ENCODE data around the gene RARG.
"Not testable (repeated sequence)": the region's sequence is repeated elsewhere in the genome, so short reads cannot be mapped to it uniquely, and the experiment has no call there.

Gene RARG

GRCh38 chr12:53190108-53190729, 41.8 kb downstream of the RARG start:
- peak; percentile 45 for DNase-seq (ENCODE audit: low spot score)

GRCh38 chr12:53187145-53187899, 44.7 kb downstream of the RARG start:
- DNase-seq (ENCODE audit: low spot score), result no peak

GRCh38 chr12:53186745-53187144, 45.3 kb downstream of the RARG start:
- DNase-seq (ENCODE audit: low spot score), result no peak

DNA sequence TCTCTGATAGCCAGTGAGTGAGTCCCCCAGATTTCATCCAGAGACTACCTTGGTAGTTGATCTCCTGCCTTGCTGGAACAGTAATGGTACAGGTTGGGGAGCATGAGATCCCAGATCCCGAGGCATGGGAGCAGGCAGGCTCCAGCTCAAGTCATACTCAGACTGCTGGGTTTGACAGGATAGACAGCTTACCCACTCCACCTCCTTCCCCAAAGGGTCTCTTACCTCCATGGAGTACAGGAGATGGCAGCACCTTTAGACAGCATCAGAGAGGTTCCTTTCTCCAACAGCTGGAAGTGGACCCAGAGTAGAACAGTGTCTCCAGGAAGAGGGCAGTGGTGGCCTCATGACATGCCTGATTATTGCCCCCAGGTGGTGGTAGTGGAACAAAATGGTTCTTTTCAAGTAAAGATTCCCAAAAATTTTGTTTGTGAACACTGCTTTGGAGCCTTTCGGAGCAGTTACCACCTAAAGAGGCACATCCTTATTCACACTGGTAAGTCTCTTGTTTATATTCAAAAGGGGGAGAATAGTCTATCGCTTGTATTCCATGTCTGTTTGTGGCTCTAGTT, 46.3 kb downstream of the RARG start:
- no peak for DNase-seq (ENCODE audit: low spot score)

DNA sequence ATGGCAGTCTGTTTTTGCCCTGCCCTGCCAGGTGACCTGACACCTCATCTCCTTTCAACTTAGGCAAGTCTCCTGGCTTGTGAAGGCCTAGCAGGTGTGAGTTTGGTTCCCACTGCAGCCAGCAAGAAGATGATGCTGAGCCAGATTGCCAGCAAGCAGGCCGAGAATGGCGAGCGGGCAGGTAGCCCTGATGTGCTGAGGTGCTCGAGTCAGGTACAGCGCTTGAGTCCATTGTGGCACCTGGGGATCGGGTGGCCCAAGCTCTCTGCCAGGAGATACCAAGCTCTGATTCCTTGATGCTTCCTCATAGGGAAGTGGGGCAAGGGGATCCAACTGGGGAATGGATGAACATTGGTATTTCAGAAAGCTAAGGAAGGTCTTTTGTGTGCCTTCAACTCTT, 47.2 kb downstream of the RARG start:
- DNase-seq (ENCODE audit: low spot score), result no peak

DNA sequence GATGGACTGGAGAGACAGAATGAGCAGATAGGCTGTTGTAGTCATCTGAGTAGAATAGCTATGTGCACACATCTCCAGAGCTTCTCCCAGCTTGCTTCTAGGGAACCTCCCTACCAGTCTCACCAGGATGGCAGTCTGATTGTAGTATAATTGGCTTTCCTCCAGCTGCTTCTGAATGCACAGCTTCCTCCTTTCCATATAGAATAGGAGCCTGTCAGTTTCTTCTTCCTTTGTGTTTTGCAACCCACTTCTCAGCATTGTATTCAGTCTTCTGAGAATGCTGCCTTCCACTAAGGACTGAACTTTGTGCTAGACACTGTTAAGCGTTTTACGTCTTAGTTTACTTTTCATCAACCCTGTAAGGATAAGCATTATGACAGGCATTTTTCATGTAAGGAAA, 49.1 kb downstream of the RARG start:
- no peak for DNase-seq (ENCODE audit: low spot score)

GRCh38 chr12:53181935-53182334, 50.1 kb downstream of the RARG start:
- DNase-seq (ENCODE audit: low spot score), result no peak

DNA sequence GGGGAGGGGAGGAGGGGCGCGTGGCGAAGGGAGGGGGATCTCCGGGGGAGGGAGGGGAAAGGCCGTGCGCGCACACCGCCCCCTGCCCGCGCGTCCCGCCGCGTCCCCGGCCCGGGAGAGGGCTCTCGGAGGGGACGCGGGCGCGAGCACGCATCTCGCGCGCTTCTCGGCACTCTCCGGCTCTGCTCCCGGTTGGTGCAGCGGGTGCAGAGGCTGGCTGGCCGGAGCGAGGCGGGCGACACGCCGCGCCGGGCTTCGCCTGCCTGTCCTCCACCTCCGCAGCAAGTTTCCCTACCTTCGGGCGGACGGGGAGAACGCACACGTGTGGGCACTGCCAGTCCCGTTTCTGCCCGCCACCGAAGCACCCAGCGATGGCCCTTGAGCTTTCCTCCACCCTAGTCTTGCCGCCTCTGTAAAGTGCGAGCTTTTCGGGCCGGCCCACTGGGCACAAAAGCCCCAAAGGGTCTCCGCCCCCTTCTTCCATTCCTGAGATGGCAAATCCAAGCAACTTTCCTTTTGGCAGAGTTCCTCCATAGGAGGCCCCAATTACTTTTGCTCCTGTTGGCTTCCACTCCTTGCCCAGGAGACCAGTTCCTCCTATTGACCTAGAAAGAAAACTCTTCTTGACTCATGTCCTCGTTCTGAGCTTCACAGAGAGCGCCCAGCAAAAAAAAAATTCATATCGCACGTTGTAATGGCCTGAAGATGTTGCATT, 50.9 kb downstream of the RARG start:
- peak; percentile 74 for DNase-seq (ENCODE audit: low spot score)

- peak; percentile 97 for DNase-seq (ENCODE audit: low spot score)
Measured at GRCh38 chr12:53180220-53180930, 51.6 kb downstream of the RARG start, which contains the start of the genes CSAD and ZNF740. CSAD (minus strand) TSS chr12:53180925; CDS start chr12:53173470, 7,455 bp downstream. ZNF740 (plus strand) TSS chr12:53180722; CDS start chr12:53181984, 1,262 bp downstream.

- peak; percentile 57 for DNase-seq (ENCODE audit: low spot score)
Measured at GRCh38 chr12:53179687-53180219, 52.3 kb downstream of the RARG start.

DNA sequence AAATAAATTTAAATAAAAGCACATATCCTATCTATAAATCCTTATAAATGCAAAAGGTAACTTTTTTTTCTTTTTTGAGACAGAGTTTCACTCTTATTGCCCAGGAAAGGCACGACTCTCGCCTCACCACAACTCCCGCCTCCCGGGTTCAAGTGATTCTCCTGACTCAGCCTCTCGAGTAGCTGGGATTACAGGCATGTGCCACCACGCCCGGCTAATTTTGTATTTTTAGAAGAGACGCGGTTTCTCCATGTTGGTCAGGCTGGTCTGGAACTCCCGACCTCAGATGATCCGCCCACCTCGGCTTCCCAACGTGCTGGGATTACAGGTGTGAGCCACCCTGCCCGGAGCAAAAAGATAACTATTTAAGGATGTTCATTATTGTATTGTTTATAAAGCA, 53.2 kb downstream of the RARG start:
- not testable (repeated sequence) for DNase-seq (ENCODE audit: low spot score)

- DNase-seq (ENCODE audit: low spot score), result not testable (repeated sequence)
Measured at GRCh38 chr12:53177447-53177846, 54.6 kb downstream of the RARG start.

GRCh38 chr12:53176750-53177149, 55.3 kb downstream of the RARG start:
- DNase-seq (ENCODE audit: low spot score), result no peak

DNA sequence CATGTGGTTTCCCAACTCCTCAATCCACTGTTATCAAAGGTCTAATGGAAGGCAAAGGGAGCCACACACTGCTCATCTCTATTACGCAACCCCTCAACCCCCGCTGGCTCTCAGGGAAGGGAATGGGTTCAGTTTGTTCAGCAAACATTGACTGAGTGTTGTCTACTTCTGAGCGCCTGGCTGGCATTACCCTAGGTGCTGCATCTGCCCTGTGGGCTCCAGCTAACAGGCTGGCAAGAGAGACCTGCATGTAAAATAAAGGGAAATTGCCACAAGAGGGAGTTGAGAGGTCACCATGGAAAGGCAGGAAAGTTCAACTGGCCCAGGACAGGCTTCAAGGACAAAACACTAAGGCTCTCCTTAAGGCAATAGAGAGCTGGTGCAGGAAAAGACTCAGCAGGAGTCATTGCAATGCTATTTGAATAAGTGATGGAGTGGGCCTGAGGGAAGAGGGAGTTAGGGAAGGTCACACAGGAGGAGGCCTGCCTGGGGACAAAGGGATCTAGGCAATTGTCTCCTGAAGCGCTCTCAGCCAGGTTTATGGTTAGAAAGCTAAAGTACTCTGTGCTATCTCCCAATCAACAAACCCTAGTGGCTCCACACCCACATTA, 57.0 kb downstream of the RARG start:
- DNase-seq (ENCODE audit: low spot score), result peak; percentile 49

- DNase-seq (ENCODE audit: low spot score), result no peak
Measured at GRCh38 chr12:53173085-53173715, 58.8 kb downstream of the RARG start.

DNA sequence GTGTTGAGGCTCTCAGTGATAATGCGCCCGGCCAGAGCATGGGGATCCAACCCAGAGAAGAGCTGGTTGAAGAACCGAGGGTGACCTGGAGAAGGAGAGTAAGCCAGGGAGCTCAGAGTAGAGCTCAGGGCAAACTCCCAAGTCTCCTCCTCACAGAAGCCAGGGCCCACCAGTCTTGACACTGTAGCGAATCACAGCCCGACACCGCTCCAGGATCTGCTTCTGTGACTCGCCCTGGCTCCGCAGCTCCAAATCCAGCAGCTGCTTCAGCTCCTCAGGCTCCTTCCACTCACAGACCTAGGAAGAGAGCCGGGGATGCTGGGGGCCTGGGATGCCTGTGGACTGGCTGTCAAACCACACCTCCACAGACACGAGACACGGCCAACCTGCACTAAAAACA, 59.7 kb downstream of the RARG start:
- DNase-seq (ENCODE audit: low spot score), result no peak

- DNase-seq (ENCODE audit: low spot score), result no peak
Measured at GRCh38 chr12:53171725-53172329, 60.2 kb downstream of the RARG start.

GRCh38 chr12:53170876-53171724, 60.9 kb downstream of the RARG start:
- no peak for DNase-seq (ENCODE audit: low spot score)

DNA sequence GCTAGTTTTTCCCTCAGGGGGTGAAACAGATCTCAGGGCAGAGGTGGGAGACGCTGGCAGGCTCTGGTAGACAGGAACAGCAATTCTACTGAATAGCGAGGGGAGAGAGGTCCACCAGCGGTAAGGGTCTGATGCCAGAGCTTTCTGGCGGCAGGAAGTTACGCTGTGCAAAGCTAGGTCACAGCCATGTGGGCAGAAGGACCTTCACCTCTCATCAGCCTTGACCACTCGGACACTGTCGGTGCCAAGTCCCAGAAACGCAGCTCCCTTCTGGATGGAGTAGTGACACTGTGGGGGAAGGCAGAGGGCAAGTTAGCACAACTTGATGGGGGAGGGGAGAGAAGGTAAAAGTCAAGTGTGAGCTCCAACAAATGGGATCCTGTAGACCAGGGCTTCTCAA, 61.8 kb downstream of the RARG start:
- DNase-seq (ENCODE audit: low spot score), result no peak

Data from cerebellar cortex (tissue), 1 donor.